ENCODE data around the gene NTSR1. TPM values are rescaled to one million over a fixed set of nuclear protein-coding genes. Genes with fewer than 3 reads are reported as not detected.

Gene NTSR1
- total RNA-seq, 2 experiments from 2014 or later, result 0.55 to 0.56 TPM

GRCh38 chr20:62665826-62666735 lies 42.6 kb upstream of the NTSR1 start:
- H3K4me1 Mint-ChIP-seq (ENCODE audit: low read depth), result no peaks in the 10 kb centered on the region
- H3K27ac ChIP-seq (ENCODE audit: low read depth in 1 of 2, low read length in 2 of 2), result no peak overlapping the region
- ChIA-PET CTCF (no interaction called here), POLR2A (no interaction called here)
- H3K4me1 ChIP-seq (ENCODE audit: insufficient read depth, low read length), result no peaks in the 10 kb centered on the region
- no peaks in the 10 kb centered on the region for H3K27me3 ChIP-seq (ENCODE audit: control insufficient read depth in 1 of 2, insufficient read depth in 2 of 2, low read length in 2 of 2)
- H3K27me3 Mint-ChIP-seq, result no peaks in the 10 kb centered on the region
- no peaks in the 10 kb centered on the region for H3K9me3 ChIP-seq (ENCODE audit: control insufficient read depth in 1 of 2, insufficient read depth in 1 of 2, low read length in 2 of 2)
- no peaks in the 10 kb centered on the region for H3K36me3 ChIP-seq (ENCODE audit: insufficient read depth, low read length)
- DNase-seq, result no peak
- H3K36me3 Mint-ChIP-seq (ENCODE audit: low read depth), result no peaks in the 10 kb centered on the region
- no peak for ATAC-seq (ENCODE audit: poor library complexity)
- no peaks in the 10 kb centered on the region for H3K9me3 Mint-ChIP-seq
- intact Hi-C loops (cut with DNase I, micrococcal nuclease), result loop anchor here (5.0 kb wide), 2 partner anchors 164 to 341 kb away; partner anchors contain the start of gene BHLHE23 (in 1 of the 2)
- H3K4me3 ChIP-seq (ENCODE audit: low read length), result no peak overlapping the region
- TF ChIP-seq CTCF (IDR thresholded peaks at IDR 0.05), result no peak
- H3K4me3 Mint-ChIP-seq, result no peak overlapping the region
- no peak overlapping the region for H3K27ac Mint-ChIP-seq

GRCh38 chr20:62666736-62667529 lies 41.7 kb upstream of the NTSR1 start:
- Mint-ChIP-seq H3K36me3 (ENCODE audit: low read depth) (no peaks in the 10 kb centered on the region), H3K4me1 (ENCODE audit: low read depth) (no peaks in the 10 kb centered on the region), H3K27me3 (no peaks in the 10 kb centered on the region), H3K27ac (no peak overlapping the region), H3K4me3 (no peak overlapping the region), H3K9me3 (no peaks in the 10 kb centered on the region)
- Histone ChIP-seq H3K27me3 (ENCODE audit: control insufficient read depth in 1 of 2, insufficient read depth in 2 of 2, low read length in 2 of 2) (no peaks in the 10 kb centered on the region), H3K4me1 (ENCODE audit: insufficient read depth, low read length) (no peaks in the 10 kb centered on the region), H3K4me3 (ENCODE audit: low read length) (no peak overlapping the region), H3K36me3 (ENCODE audit: insufficient read depth, low read length) (no peaks in the 10 kb centered on the region), H3K9me3 (ENCODE audit: control insufficient read depth in 1 of 2, insufficient read depth in 1 of 2, low read length in 2 of 2) (no peaks in the 10 kb centered on the region), H3K27ac (ENCODE audit: low read depth in 1 of 2, low read length in 2 of 2) (no peak overlapping the region)
- ATAC-seq (ENCODE audit: poor library complexity) (no peak), DNase-seq (no peak)
- intact Hi-C loops (cut with DNase I, micrococcal nuclease), result loop anchor here (5.0 kb wide), 2 partner anchors 165 to 340 kb away; partner anchors contain the start of gene BHLHE23 (in 1 of the 2)
- POLR2A ChIA-PET, result interaction anchor here (1.0 kb wide), 1 partner anchor 128 kb away, joined by 4 read pairs; no protein-coding TSS in a partner anchor
- CTCF ChIA-PET, result no interaction called here
- no peak for TF ChIP-seq CTCF (IDR thresholded peaks at IDR 0.05)

GRCh38 chr20:62667530-62668440 lies 40.9 kb upstream of the NTSR1 start:
- Mint-ChIP-seq H3K36me3 (ENCODE audit: low read depth) (no peaks in the 10 kb centered on the region), H3K27me3 (no peaks in the 10 kb centered on the region), H3K4me3 (no peak overlapping the region), H3K27ac (no peak overlapping the region), H3K9me3 (no peaks in the 10 kb centered on the region), H3K4me1 (ENCODE audit: low read depth) (no peaks in the 10 kb centered on the region)
- Histone ChIP-seq H3K9me3 (ENCODE audit: control insufficient read depth in 1 of 2, insufficient read depth in 1 of 2, low read length in 2 of 2) (no peaks in the 10 kb centered on the region), H3K27me3 (ENCODE audit: control insufficient read depth in 1 of 2, insufficient read depth in 2 of 2, low read length in 2 of 2) (no peaks in the 10 kb centered on the region), H3K4me3 (ENCODE audit: low read length) (no peak overlapping the region), H3K4me1 (ENCODE audit: insufficient read depth, low read length) (no peaks in the 10 kb centered on the region), H3K36me3 (ENCODE audit: insufficient read depth, low read length) (no peaks in the 10 kb centered on the region), H3K27ac (ENCODE audit: low read depth in 1 of 2, low read length in 2 of 2) (no peak overlapping the region)
- ChIA-PET POLR2A (interaction anchor here (1.0 kb wide), 1 partner anchor 127 kb away, joined by 4 read pairs; no protein-coding TSS in a partner anchor), CTCF (interaction anchor here (0.7 kb wide), 1 partner anchor 72 kb away, joined by 3 read pairs; no protein-coding TSS in a partner anchor)
- ATAC-seq (ENCODE audit: poor library complexity) (no peak), DNase-seq (no peak)
- TF ChIP-seq CTCF (IDR thresholded peaks at IDR 0.05), result no peak
- intact Hi-C loops (cut with DNase I, micrococcal nuclease), result loop anchor here (1.0 to 5.0 kb wide), 4 partner anchors 124 to 340 kb away; partner anchors contain the start of gene BHLHE23 (in 1 of the 2)

Data from CD4-positive, alpha-beta T cell (primary cell).